IPS DF 19.7 (cell line): ENCODE measurements around the gene SCTR.

Experiments used
- DNase-seq: peaks from one replicate; pipeline ENCODE4 v3.0.0-alpha.2; 2013; ENCODE audit warnings: low read depth, low spot score

Gene SCTR

DNA sequence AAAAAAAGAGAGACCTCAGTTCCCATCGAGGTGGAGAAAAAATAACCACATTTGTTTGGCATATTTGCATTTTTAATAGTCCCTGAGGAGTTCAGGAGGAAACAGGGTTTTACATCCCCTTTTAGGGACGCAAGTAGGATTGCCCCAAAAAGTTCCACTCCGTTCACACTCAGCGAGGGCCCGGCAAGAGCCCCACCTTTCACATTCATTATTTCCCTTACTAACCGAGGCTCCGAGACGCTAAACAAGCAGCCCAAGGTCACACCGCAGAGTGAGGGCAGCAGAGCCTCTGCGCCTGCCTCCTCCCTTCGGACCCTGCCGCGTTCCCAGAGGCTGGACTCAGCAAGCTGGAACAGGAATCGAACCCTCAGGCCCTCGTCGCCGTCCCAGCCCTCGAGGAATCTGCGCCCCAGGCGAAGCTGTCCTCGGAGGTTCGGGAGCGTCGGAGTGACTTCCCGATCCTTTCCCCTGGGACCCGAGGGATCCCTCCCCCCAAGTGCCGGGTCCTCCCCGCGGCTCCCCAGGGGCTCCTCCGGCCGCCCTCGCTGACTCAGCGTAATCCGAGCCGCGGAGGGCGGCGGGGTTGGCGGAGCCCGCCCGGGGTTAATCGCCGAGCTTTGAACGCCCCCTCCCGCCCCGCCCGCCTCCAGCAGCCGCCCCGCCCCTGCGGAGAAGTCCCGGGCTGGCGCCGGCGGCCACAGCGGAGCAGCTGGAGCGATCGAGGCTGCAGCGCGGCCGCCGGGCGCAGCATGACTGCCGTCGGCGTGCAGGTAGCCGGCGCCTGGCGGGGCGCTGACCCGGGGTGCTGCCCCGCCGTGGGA is 92.9 kb downstream of the SCTR start, which contains the start of gene TMEM37:
TMEM37 (plus strand) TSS at position 700 of the 821 bp plus-strand sequence; CDS start at position 750, 50 bp downstream.
- no peak for DNase-seq

DNA sequence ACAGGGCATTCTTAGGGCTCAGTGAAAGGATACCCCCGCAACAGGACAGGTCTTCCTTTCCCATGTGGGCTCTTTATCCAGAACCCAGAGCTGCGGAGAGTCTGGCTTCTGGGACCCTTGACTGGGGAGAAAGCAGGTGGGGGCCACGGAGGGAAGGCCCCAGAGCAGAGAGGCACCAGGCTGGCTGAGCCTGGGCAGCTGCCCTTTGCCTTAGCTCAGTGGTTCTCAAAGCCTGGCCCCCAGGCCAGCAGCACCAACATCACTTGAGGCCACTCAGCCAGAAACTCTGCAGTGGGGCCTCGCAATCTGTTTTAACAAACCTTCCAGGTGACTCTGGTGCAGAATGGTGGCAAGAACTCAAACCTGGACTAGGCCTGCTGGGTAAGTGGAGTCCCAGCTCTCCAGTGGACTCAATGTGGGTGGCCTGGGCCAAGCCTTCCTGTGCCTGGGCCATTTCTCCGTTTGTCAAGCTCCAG is 94.2 kb downstream of the SCTR start:
- DNase-seq = no peak

DNA sequence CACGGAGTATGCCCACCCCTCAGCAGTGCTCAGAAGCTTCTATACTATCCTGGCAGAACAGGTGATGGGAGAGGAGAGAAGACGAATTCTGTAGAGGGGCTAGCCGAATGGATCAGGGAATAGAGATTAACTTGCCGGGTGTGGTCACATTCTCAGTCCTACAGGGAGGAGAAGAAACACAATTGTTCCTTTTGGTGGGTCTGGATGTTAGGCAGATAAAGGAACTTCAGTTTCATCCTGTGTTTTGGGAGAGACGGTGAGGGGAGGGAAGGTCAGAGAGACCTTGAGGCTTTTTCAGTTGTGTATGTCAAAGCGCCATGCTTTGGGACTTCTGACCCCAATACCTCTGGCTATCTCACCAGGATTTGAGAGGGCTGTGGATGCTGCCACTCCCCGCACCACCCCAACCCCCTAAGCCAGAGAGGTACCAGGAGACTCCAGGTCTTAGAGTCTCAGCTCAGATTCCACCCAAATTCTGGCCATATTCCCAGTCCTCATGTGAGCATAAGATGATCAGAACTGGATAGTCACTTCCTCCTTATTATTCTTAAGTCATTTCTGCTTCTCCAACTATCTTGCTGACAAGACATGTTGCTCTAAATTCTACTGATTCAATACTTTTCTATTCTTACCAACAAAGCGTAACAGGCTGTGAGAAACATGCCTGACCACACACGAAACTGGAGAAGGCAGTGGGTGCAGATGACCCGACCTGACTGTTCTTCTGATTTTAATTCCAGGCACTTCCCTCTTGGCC is 94.9 kb downstream of the SCTR start:
- no peak for DNase-seq

DNA sequence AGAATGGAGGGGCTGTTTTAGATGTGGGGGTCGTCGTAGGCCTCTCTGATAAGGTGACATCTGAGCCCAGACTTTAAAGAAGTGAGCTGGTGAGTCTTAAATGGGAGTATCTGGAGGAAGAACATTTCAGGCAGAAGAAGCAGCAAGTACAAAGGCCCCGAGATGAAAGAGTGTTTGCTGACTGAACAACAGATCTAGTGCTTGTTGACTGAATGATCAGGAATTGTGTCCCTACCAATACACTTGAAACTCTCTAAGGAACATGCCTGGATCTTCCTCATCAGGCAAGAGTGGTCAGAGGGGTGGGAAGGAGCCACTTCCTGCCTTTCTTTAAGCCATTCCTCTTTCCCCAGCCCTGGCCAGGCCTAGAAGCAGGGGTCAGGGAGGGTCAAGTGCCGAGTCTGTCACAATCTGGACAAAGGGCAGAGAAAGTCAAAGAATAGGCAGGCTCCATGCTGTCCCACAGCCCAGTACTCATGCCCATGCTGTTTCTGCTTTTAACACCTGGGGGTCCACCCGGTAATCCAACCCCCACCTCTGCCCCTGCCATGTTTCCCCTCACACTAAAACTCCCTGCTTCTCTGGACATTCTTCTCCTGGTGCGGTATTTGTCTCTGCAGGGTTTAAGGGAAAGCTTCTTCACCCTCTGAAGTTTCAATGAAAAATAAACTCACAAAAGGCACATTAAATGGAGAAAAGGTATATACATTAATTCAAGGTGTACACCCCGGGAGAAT is 95.6 kb downstream of the SCTR start:
- DNase-seq = no peak

DNA sequence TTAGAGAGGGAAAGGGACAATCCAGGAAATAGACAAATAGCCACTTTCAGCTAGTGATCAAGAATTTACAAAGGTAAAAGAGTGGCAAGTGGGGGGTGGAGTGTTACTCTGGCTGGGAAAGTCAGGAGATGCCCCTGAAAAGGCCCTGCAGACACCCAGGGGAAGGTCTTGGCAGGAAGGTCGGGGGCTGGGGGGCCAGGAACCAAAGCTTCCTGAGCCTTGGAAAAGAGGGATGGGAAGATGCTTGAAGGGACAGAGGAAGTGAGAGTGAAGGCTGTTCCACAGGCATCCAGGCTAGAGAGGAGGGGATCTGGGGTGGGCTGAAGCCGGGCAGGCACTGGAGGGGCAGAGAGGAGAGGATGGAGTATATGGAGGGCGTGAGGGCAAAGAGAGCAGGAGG is 96.5 kb downstream of the SCTR start:
- DNase-seq = no peak

DNA sequence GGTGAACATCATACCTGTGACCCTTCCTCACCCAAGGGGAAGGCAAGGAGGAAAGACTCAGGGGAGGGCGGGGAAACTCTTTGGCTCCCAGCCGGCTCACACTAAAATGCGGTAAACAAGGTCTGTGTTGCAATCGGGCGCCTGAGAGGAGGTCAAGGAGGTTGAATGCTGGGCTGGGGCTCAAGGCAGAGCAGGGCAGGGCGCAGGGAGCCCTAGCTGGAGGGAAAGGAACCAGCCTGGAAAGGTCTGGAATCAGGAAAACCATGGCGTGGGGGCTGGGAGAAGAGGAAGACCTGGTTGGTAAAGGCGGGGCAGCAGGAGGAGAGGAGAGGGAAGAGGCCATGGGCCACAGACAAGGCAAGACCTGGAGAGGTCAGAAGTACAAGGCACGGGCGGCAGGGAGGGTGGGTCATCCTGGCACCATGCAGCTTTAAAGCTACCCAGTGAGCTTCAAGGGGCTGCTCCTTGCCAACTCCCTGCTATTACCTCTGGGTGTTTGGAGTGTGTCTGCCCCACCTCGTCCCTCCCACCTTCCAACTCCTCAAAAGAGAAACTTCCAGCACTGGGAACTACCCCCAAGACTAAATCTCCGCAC is 97.4 kb downstream of the SCTR start:
- no peak for DNase-seq

DNA sequence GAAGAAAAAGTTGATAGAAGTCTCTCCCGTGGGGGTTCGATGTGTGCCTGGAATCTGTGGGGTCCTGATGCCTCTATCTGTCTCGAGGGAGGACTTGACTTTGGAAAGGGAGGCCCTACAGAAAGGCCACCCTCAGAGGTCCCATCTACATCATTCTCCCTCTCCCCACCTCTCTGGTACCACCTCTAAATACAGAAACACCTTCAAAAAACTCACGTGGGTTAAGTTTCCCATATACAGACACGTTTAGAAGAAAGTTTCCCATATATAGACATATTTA is 97.9 kb downstream of the SCTR start:
- no peak for DNase-seq

DNA sequence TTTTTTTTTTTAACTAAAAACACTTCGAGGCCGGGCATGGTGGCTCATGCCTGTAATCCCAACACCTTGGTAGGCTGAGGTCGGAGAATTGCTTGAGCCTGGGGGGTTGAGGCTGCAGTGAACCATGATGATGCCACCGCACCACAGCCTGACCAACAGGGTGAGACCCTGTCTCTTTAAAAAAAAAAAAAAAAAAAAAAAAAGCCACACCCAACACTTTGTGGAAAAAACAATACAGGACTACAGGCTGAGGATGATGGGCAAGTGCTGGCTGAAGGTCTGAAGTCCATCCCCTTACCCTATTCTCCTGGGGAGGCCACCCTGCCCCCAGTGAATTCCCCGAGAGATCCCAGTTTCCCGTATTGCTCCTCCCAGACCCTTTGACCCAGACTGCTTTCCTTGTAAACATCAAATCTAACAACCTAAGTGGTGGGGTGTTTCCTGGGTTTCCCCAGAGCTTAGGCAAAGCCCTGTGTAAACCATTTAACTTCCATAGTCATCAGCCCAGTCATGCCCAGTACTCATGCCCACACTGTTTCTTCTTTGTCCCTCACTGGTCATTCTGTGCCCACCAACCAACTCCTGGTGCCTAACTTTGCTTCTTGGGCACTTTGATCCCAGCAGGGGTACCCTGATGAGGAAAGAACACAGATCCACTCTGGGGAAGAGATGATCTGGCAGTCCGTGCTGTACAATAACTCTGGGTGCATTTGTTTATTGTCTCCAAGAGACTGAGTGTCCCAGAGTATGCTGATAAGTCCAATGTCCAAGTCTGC is 98.5 kb downstream of the SCTR start:
- DNase-seq = no peak

DNA sequence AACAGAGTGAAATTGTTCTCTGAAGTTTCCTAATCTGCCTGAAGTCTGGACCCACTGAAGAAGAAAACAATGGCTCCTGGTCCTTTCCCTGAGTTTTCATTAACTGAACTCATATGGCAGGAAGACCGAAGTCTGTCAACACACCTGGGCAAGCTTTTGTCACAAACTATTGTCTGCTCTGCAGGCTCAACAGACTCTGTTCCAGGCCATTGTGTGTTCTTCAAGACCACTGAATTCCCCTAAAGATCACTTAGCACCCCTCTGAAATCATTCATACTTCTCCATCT is 99.2 kb downstream of the SCTR start:
- no peak for DNase-seq

DNA sequence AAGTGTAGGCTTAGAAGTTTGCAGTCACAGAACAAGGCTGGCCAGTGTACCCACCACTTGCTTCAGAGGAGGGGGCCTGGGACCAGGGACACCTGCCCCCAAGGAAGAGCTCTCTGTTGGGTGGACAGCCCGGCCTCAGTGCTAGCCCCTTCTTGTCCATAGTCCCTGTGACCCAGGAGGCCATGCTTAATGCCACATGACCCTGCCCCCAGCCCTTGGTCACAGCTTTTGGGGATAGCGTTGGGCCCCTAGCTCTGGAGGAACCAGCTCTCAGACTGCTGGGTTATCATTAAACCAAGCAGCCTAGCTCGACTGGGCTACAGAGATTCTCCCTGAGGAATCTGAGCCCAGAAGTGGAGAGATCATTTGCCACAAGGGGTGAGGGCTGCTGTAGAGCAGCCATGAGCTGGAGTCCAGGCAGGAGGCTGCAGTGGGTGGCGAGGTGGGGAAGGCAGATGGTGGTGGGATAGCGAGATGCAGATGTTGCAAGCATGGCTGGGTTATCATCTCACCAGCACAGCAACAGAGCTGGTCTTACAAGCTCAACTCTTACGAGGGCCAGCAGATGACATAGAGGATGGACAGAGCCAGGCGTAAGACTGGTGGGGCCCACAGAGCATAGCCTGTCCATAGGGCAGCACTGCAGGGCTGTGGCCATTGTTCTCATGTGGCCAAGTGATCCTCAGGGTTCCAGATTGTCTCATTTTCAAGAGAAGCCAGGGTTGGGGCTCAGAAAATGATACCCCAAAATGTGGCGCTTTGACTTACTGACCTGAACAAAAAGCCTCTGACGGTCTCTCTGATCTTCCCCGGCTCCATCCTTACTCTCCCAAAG is 99.8 kb downstream of the SCTR start:
- DNase-seq = no peak

DNA sequence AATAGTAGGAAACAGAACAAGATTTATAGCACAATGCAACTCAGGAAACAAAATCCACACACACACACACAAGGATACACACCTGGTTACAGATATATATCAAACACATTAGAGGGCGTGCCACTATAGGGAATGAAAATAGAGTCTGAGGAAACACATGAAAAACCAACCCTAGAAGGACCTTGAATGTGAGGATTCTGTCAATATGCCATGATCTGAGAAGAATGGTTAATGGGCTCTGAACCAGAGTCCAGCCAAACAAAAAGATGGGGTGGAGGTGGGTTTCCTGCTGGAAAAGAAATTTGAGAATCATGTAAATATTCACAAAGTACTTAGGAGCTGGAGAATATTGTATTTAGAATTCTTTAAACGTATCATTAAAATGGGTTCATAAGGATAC is 100.5 kb downstream of the SCTR start:
- DNase-seq = no peak

DNA sequence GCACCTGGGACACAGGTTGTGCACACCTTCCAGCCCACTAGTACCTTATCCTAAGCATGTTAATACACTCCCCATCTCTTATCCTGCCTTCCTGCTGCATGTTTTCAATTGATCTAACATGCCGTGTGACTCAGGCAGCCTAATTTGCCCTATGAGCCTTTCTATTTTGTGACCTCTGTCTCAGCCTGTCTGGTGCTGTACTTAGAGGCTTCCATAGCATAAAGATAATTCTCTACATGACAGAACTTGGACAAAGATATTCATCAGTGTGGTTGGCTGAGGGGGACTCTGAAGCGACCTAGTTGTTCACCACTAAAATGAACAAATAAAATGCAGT is 101.2 kb downstream of the SCTR start:
- no peak for DNase-seq

DNA sequence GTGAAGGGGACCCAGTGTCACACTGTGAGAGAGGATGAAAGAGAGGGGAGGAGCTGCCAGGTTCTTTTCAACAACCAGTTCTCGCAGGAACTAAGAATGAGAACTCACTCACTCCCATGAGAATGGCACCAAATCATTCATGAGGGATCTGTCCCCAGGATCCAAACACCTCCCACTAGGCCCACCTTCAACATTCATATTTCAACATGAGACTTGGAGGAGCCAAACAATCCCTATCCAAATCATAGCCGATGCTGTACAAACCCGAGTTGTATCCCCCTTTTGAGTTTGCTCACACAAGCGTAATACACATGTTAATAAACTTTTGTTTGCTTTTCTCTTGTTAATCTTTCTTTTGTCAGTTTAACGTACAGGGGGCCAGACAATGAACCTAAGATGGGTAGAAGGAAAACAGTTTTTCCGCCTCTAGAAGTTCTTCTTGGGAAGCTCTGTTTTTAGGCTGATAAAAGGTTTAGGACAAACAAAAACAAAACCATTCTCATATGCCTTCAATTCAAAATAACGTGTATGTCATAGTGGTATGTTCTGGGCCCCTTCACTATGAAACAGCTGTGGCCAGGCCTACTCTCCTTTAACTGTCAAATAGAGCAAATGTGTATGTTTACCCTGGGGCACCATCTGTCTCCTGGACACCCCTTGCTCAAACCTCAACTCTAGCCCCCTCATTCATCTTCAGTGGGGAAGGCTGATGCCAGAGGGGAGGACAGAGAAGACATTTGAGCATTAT is 101.7 kb downstream of the SCTR start:
- DNase-seq = no peak

DNA sequence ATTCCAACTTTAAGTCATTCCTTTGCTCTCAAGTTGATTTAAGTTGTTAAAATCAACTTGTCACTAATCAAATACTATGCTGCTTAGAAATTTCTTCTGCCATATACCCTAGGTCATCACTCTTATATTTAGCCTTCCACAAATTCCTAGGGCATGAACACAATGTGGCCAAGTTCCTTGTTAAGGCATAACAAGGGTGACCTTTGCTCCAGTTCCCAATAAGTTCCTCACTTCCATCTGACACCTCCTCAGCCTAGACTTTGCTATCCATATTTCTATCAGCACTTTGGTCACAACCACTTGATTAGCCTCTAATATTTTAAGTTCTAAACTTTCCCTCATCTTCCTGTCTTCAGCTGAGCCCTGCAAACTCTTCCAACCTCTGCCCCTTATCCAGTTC is 102.5 kb downstream of the SCTR start:
- DNase-seq = no peak

DNA sequence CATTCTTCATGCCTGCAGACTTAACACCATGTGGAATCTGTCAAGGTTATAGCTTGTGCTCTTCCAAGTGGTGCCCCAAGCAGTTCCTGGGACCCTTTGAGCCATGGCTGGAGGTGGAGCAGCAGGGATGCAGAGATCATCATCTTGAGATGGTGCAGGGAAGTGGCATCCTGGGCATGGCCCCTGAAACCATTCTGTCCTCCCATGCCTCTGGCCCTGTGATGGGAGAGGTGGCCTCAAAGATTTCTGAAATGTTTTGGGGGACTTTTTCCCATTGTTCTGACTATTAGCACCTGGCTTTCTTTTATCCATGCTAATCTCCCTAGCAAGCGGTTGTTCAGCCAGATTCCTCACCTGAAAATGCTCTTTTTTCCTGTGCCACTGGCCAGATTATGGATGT is 103.0 kb downstream of the SCTR start:
- no peak for DNase-seq

DNA sequence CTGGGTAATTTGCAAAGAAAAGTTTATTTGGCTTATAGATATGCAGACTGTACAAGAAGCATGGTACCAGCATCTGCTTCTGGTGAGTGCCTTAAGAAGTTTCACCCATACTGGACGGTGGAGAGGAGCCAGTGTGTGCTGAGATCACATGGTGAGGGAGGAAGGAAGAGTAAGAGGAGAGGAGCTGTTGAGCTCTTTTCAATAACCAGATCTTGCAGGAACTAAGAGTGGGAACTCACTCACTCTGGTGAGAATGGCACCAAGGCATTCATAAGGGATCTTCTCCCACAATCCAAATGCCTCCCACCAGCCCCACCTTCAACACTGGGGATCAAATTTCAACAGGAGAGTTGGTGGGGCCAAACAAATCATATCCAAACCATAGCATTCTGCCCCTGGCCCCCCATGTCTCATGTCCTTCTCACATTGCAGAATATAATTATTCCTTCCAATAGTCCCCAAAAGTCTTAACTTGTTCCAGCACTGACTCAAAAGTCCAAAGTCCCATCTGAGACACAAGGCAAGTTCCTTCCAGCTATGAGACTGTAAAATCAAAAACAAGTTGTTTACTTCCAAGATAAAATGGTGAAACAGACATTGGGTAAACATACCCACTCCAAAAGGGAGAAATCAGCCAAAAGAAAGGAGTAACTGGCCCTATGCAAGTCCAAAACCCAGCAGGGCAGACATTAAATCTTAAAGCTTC is 104.3 kb downstream of the SCTR start:
- DNase-seq = no peak

DNA sequence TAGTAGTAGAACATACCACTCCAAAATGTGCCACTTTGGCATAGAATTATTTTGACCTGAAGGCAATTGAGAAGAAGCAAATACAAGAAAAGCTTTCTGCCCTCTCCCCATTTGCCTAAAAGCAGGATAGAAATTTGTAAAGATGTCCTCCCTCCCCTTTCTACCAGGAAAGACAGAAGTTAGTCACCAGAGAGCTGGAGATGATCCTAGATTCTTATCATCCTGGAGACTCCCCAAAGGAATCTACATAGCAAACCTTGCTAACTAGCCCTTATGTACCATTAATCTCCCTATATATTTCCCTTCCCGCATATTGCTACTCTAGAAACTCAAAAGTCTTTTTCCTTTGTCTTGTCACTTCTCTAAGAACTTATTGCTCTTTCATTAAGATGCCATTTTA is 105.2 kb downstream of the SCTR start:
- DNase-seq = no peak

DNA sequence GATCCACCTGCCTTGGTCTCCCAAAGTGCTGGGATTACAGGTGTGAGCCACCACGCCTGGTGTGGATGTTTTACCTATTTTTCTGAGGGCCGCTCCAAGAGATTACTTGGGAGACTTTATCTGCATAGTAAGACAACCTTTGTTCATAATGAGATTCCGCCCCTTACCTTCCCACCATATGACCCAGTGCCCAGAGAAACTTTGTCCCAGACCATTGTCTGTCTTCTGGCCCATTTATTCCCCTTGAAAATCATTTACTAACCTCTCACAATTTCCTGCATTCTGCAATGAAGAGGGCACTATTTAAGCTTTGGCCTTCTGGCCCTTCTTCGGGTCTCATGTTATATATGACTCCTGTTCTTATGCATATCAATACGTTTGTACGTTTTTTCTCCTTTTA is 106.4 kb downstream of the SCTR start:
- no peak for DNase-seq

DNA sequence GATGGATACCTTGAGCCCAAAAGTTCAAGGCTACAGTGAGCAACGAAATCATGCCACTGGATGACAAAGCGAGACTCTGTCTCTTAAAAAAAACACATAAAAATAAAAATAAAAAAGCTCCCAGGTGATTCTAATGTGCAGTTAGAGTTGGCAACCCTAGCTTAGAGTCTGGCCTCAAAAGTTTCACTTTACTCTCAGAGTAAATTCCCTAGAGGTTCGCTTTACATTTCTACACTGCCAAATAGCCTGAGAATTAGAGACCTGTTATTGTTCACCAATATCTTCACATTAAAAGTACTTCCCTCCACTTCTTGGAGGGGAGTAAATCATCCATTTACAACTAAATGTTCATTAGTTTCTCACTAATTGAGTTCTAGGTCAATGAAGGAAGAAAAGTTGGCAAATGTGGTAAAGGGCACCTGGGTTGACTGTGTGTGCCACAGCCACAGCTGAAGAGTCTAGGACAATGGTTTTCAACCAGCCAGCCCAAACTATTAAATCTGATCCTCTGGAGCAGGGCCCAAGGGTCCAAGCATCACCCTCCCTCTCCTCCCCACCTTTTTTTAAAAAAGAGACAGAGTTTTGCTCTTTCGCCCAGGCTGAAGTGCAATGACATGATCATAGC is 107.9 kb downstream of the SCTR start:
- no peak for DNase-seq
